NCI-H2029 treated with DMSO at 0.1 percent for 48 hours (cell line): Measurements from ENCODE around the gene PCDHGA1.

Experiments
- DNase-seq: peaks from one replicate; lab custom pipeline; 2025; lab: John Stamatoyannopoulos, UW

PCDHGA1 gene

GRCh38 chr5:141492168-141492885, 162.0 kb downstream of the PCDHGA1 start:
- no peak for DNase-seq

- no peak for DNase-seq
Measured at GRCh38 chr5:141493500-141494422, 163.4 kb downstream of the PCDHGA1 start.

- no peak for DNase-seq
Measured at GRCh38 chr5:141494761-141495452, 164.6 kb downstream of the PCDHGA1 start.

- DNase-seq = no peak
Measured at GRCh38 chr5:141495453-141495811, 165.1 kb downstream of the PCDHGA1 start.

- no peak for DNase-seq
Measured at GRCh38 chr5:141496038-141496437, 165.7 kb downstream of the PCDHGA1 start.

GRCh38 chr5:141501761-141502160, 171.4 kb downstream of the PCDHGA1 start:
- DNase-seq = no peak

GRCh38 chr5:141503681-141504080, 173.4 kb downstream of the PCDHGA1 start:
- DNase-seq = no peak

GRCh38 chr5:141504216-141504615, 173.9 kb downstream of the PCDHGA1 start:
- no peak for DNase-seq

- no peak for DNase-seq
Measured at GRCh38 chr5:141506381-141507155, 176.3 kb downstream of the PCDHGA1 start.

GRCh38 chr5:141507387-141508091, 177.2 kb downstream of the PCDHGA1 start:
- DNase-seq = no peak

- no peak for DNase-seq
Measured at GRCh38 chr5:141508440-141508797, 178.1 kb downstream of the PCDHGA1 start.

GRCh38 chr5:141508798-141509611, 178.7 kb downstream of the PCDHGA1 start:
- DNase-seq = no peak

GRCh38 chr5:141510160-141510559, 179.8 kb downstream of the PCDHGA1 start:
- DNase-seq = no peak

- DNase-seq = no peak
Measured at GRCh38 chr5:141510850-141511601, 180.7 kb downstream of the PCDHGA1 start.

- DNase-seq = no peak
Measured at GRCh38 chr5:141511771-141512325, 181.5 kb downstream of the PCDHGA1 start.

- peak; percentile 67 for DNase-seq
Measured at GRCh38 chr5:141512390-141512910, 182.1 kb downstream of the PCDHGA1 start.

GRCh38 chr5:141512911-141513626, 182.8 kb downstream of the PCDHGA1 start:
- DNase-seq = peak; percentile 47

- peak; percentile 6 for DNase-seq
Measured at GRCh38 chr5:141513627-141514329, 183.5 kb downstream of the PCDHGA1 start.
